HUES64 (cell line): Measurements from ENCODE around the gene CNP.
"Not testable (repeated sequence)": the region's sequence is repeated elsewhere in the genome, so short reads cannot be mapped to it uniquely, and the experiment has no call there.

ENCODE experiments used
- H3K27ac ChIP-seq: 2 replicates; pipeline ENCODE4 v1.7.0; 2013; ENCODE audit warnings: low read depth, low read length, inconsistent platforms
- H3K27me3 ChIP-seq: 2 replicates; pipeline ENCODE4 v1.6.1; 2013; ENCODE audit warnings: mild to moderate bottlenecking, low read length; ENCODE audit not compliant: insufficient read depth
- H3K36me3 ChIP-seq: 2 replicates; pipeline ENCODE4 v1.6.1; 2013; ENCODE audit warnings: mild to moderate bottlenecking, low read length; ENCODE audit not compliant: insufficient read depth
- H3K4me1 ChIP-seq: 2 replicates; pipeline ENCODE4 v1.6.1; 2013; ENCODE audit warnings: mild to moderate bottlenecking, low read length, moderate library complexity; ENCODE audit not compliant: insufficient read depth
- H3K4me3 ChIP-seq: 2 replicates; pipeline ENCODE4 v1.5.1; 2013; ENCODE audit warnings: mild to moderate bottlenecking, low read length, moderate library complexity
- H3K9ac ChIP-seq: 2 replicates; pipeline ENCODE4 v1.6.1; 2013; ENCODE audit warnings: mild to moderate bottlenecking, low read depth, low read length
- H3K9me3 ChIP-seq: 2 replicates; pipeline ENCODE4 v1.6.1; 2013; ENCODE audit warnings: low read depth, low read length; ENCODE audit not compliant: insufficient read depth
- WGBS: fragments of 150-250, 120-280 bp; methylation state at CpG from one replicate; pipeline ENCODE4 v1.1.7; 2013; ENCODE audit warnings: missing lambda C conversion rate; 5-methylcytosine and 5-hydroxymethylcytosine counted together

The CNP gene

DNA sequence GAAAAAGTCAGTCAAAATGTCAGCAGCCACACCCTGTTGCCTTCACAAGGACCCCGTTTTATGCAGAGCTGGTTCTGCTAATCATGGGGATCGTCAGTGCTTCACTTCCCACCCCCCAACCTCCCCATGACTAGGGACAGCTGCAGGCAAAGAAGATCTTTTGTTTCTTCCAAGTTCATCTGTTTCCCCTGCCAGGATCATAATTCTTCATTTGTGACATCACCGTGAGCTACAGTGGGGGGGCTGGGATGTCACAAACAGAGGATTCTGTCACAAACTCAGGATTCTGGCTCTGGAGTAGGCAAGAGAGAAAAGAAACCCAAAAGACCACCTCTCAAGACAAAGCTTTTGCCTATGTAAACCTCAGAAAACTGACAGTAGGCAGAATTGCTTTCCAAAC is 26.0 kb downstream of the CNP start:
- Histone ChIP-seq H3K9me3 (no peaks in the 10 kb centered on the region), H3K27me3 (no peaks in the 10 kb centered on the region), H3K4me3 (no peak overlapping the region), H3K27ac (no peak overlapping the region), H3K9ac (no peak overlapping the region), H3K36me3 (peaks cover 95% of the 10 kb centered on the region), H3K4me1 (no peaks in the 10 kb centered on the region)
- WGBS = 93% methylated on average over 3 of the region's 3 CpGs

GRCh38 chr17:41996855-41997164 is 30.2 kb downstream of the CNP start:
- H3K27ac ChIP-seq = no peak overlapping the region
- H3K4me1 ChIP-seq = no peaks in the 10 kb centered on the region
- no peak overlapping the region for H3K4me3 ChIP-seq
- no peak overlapping the region for H3K9ac ChIP-seq
- H3K36me3 ChIP-seq = peaks cover 90% of the 10 kb centered on the region
- no peaks in the 10 kb centered on the region for H3K9me3 ChIP-seq
- WGBS = 94% methylated on average over 2 of the region's 2 CpGs
- no peaks in the 10 kb centered on the region for H3K27me3 ChIP-seq

- no peaks in the 10 kb centered on the region for H3K9me3 ChIP-seq
- H3K36me3 ChIP-seq = peaks cover 91% of the 10 kb centered on the region
- H3K27ac ChIP-seq = no peak overlapping the region
- 49% methylated on average over 2 of the region's 2 CpGs for WGBS
- no peaks in the 10 kb centered on the region for H3K4me1 ChIP-seq
- no peak overlapping the region for H3K4me3 ChIP-seq
- no peak overlapping the region for H3K9ac ChIP-seq
- no peaks in the 10 kb centered on the region for H3K27me3 ChIP-seq
These were observed 31.9 kb downstream of the CNP start for GRCh38 chr17:41998497-41998896.

GRCh38 chr17:42000413-42001133 is 34.0 kb downstream of the CNP start:
- Histone ChIP-seq H3K36me3 (peaks cover 80% of the 10 kb centered on the region), H3K9ac (no peak overlapping the region), H3K4me1 (no peaks in the 10 kb centered on the region), H3K27ac (no peak overlapping the region), H3K9me3 (no peaks in the 10 kb centered on the region), H3K4me3 (no peak overlapping the region), H3K27me3 (no peaks in the 10 kb centered on the region)
- WGBS = 96% methylated on average over 2 of the region's 3 CpGs

DNA sequence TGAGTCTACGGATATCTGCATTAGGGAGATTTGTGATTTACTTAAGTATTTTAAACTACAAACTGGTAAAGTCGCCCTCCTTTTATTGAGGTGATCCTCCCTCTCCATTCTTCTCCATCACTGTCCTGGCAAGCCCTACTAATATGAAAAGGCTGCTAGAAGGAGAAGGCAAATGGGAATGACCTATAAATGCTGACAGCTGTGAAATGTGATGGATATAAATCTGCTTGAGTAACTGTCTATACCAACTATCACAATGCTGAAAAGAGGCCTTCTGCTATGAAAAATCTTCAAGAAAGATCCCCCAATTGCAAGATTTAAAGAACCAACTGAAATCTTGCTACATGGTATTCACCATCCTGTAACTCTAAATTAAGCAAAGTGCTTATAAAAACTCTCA is 35.1 kb downstream of the CNP start:
- WGBS = 80% methylated on average over 1 of the region's 2 CpGs
- Histone ChIP-seq H3K9ac (no peak overlapping the region), H3K4me1 (no peaks in the 10 kb centered on the region), H3K27ac (no peak overlapping the region), H3K9me3 (no peaks in the 10 kb centered on the region), H3K36me3 (peaks cover 69% of the 10 kb centered on the region), H3K27me3 (no peaks in the 10 kb centered on the region), H3K4me3 (no peak overlapping the region)

DNA sequence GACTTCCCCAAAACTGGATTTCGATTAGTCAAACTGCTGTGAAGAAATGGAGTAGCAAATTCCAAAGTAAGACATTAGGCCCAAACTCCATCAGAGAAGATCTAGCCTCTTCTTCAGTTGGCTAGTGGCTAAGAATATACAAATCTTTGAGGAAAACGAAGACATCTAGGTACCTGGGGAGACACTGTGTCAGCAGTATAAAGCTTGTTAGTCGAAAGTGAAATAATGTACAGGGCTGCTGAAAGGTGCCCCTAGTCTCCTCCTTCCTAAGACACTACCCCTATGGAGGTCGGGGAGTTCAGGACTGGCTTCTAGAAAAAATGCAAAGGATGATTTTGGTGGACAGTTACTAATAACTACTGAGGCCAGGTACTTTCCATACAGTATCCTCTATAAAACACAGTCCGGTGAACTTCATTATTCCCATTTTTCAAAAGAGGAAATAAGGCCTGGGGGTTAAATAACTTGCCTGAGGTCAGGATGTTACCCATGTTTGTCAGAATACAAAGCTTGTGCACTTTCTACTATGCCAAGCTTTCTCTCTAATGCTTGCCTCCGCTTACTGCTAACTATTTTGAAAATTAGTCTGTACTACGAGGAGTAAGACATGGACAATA is 35.7 kb downstream of the CNP start:
- Histone ChIP-seq H3K9ac (no peak overlapping the region), H3K4me3 (no peak overlapping the region), H3K36me3 (peaks cover 63% of the 10 kb centered on the region), H3K9me3 (no peaks in the 10 kb centered on the region), H3K27ac (no peak overlapping the region), H3K4me1 (no peaks in the 10 kb centered on the region), H3K27me3 (no peaks in the 10 kb centered on the region)
- WGBS = 94% methylated on average over 6 of the region's 7 CpGs

GRCh38 chr17:42002792-42003301 is 36.3 kb downstream of the CNP start:
- Histone ChIP-seq H3K4me3 (no peak overlapping the region), H3K27ac (no peak overlapping the region), H3K4me1 (no peaks in the 10 kb centered on the region), H3K9me3 (no peaks in the 10 kb centered on the region), H3K27me3 (no peaks in the 10 kb centered on the region), H3K36me3 (peaks cover 58% of the 10 kb centered on the region), H3K9ac (no peak overlapping the region)
- WGBS = 88% methylated on average over 3 of the region's 3 CpGs

DNA sequence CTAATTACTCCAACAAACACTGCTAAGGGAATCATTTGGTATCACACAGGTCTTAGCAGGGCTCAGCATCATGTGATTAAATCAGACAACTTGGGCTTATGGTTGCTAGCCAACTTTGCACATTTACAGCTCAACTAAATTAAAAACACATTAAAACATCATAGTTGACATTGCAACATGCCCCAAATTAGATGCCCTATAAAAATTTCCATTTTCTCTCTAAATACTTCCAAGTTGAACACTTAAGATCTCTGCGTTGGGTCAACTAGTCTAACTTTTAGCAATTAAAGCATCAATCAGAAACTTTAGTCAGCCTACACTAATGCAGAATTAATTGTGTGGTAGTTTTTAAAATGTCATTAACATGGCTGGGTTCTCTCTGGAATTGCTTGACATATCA is 38.6 kb downstream of the CNP start:
- Histone ChIP-seq H3K4me1 (no peaks in the 10 kb centered on the region), H3K4me3 (no peak overlapping the region), H3K9ac (no peak overlapping the region), H3K36me3 (peaks cover 46% of the 10 kb centered on the region), H3K9me3 (no peaks in the 10 kb centered on the region), H3K27me3 (no peaks in the 10 kb centered on the region), H3K27ac (no peak overlapping the region)
- WGBS = 96% methylated on average over 1 of the region's 1 CpG

GRCh38 chr17:42009170-42009569 is 42.6 kb downstream of the CNP start:
- 91% methylated on average over 3 of the region's 4 CpGs for WGBS
- peaks cover 9% of the 10 kb centered on the region; the same call in 1 of the 2 replicates for H3K36me3 ChIP-seq
- no peaks in the 10 kb centered on the region for H3K9me3 ChIP-seq
- H3K4me3 ChIP-seq = no peak overlapping the region
- H3K27me3 ChIP-seq = no peaks in the 10 kb centered on the region
- H3K27ac ChIP-seq = no peak overlapping the region
- peaks cover 29% of the 10 kb centered on the region for H3K4me1 ChIP-seq
- H3K9ac ChIP-seq = no peak overlapping the region

- H3K9me3 ChIP-seq, H3K4me3 ChIP-seq, H3K27me3 ChIP-seq, H3K36me3 ChIP-seq, H3K9ac ChIP-seq: not testable (repeated sequence)
- 95% methylated on average over 9 of the region's 9 CpGs for WGBS
- Histone ChIP-seq H3K4me1 (peaks cover 29% of the 10 kb centered on the region), H3K27ac (peak overlapping the region; percentile 16; the same call in 1 of the 2 replicates)
These were observed 43.7 kb downstream of the CNP start for GRCh38 chr17:42010266-42010680.

DNA sequence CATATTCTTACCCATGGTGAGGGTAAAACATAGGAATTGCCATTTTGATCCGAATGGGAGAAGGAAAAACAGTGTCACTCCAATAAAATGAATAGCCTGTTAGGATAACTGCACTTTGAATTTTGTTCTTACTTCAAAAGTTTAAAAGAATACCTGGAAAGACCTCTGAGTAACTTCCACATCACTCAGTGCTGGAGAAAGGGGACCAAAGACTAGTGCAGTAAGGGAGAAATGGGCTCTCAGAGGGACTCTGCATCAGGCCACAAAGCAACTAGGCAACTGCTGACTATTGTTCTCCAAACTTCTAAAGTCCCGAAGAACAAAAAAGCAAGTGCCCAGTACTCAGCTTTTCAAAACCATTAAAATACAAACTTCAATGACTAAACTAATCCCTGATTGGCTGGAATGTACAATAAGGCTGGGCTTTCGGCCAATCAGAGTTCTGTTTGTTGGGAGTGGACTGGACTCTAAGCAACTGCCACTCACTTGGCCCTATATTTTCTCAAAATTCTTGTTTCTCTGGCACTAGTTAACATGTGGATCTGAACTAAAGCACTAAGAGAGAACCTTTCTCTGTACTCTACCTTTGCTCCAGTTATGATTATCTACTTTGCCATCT is 44.4 kb downstream of the CNP start:
- H3K4me3 ChIP-seq = no peak overlapping the region
- WGBS = 91% methylated on average over 3 of the region's 3 CpGs
- H3K27me3 ChIP-seq = no peaks in the 10 kb centered on the region
- peak overlapping the region; percentile 89 for H3K27ac ChIP-seq
- peak overlapping the region; percentile 26; the same call in 1 of the 2 replicates for H3K9ac ChIP-seq
- H3K4me1 ChIP-seq = peaks cover 33% of the 10 kb centered on the region
- H3K36me3 ChIP-seq = peaks cover 9% of the 10 kb centered on the region; the same call in 1 of the 2 replicates
- H3K9me3 ChIP-seq = no peaks in the 10 kb centered on the region
